Ecto neural progenitor cell (in vitro differentiated cells): ENCODE results near the gene PAPSS1.
"Not testable (repeated sequence)": the region's sequence is repeated elsewhere in the genome, so short reads cannot be mapped to it uniquely, and the experiment has no call there.

Experiments used
- DNase-seq: peaks from one replicate; pipeline ENCODE4 v3.0.0-alpha.2; 2018; ENCODE audit warnings: low spot score

Gene PAPSS1

GRCh38 chr4:107719922-107720722, at the start of gene PAPSS1:
PAPSS1 (minus strand) TSS chr4:107720234; CDS start chr4:107720179, 55 bp downstream.
- peak; percentile 96 for DNase-seq

GRCh38 chr4:107760281-107760947, 40.4 kb upstream of the PAPSS1 start:
- DNase-seq, result no peak

- no peak for DNase-seq
Measured at GRCh38 chr4:107757864-107758476, 37.9 kb upstream of the PAPSS1 start.

- no peak for DNase-seq
Measured at GRCh38 chr4:107757283-107757682, 37.2 kb upstream of the PAPSS1 start.

GRCh38 chr4:107755841-107756356, 35.9 kb upstream of the PAPSS1 start:
- DNase-seq, result no peak

GRCh38 chr4:107751670-107752069, 31.6 kb upstream of the PAPSS1 start:
- no peak for DNase-seq

- DNase-seq, result no peak
Measured at GRCh38 chr4:107747748-107748486, 27.9 kb upstream of the PAPSS1 start.

GRCh38 chr4:107746161-107746560, 26.1 kb upstream of the PAPSS1 start:
- DNase-seq, result no peak

- no peak for DNase-seq
Measured at GRCh38 chr4:107744532-107744931, 24.5 kb upstream of the PAPSS1 start.

GRCh38 chr4:107743532-107743931, 23.5 kb upstream of the PAPSS1 start:
- DNase-seq, result no peak

- no peak for DNase-seq
Measured at GRCh38 chr4:107742791-107743190, 22.8 kb upstream of the PAPSS1 start.

GRCh38 chr4:107742196-107742595, 22.2 kb upstream of the PAPSS1 start:
- no peak for DNase-seq

GRCh38 chr4:107740950-107741701, 21.1 kb upstream of the PAPSS1 start:
- no peak for DNase-seq

GRCh38 chr4:107740381-107740780, 20.3 kb upstream of the PAPSS1 start:
- no peak for DNase-seq

- no peak for DNase-seq
Measured at GRCh38 chr4:107737450-107737849, 17.4 kb upstream of the PAPSS1 start.

- DNase-seq, result peak; percentile 72
Measured at GRCh38 chr4:107736924-107737448, 17.0 kb upstream of the PAPSS1 start.

- no peak for DNase-seq
Measured at GRCh38 chr4:107736037-107736436, 16.0 kb upstream of the PAPSS1 start.

GRCh38 chr4:107734120-107734519, 14.1 kb upstream of the PAPSS1 start:
- DNase-seq, result peak; percentile 54

GRCh38 chr4:107733431-107733925, 13.4 kb upstream of the PAPSS1 start:
- no peak for DNase-seq

- not testable (repeated sequence) for DNase-seq
Measured at GRCh38 chr4:107729050-107729449, 9.0 kb upstream of the PAPSS1 start.
